NCI-H1436 (cell line): ENCODE measurements around the gene APRT.
"Not testable (repeated sequence)": the region's sequence is repeated elsewhere in the genome, so short reads cannot be mapped to it uniquely, and the experiment has no call there.

Experiments used
- DNase-seq: peaks from one replicate; lab custom pipeline; 2025; lab: John Stamatoyannopoulos, UW

APRT gene

GRCh38 chr16:88841521-88842307 lies 30.0 kb upstream of the APRT start:
- no peak for DNase-seq

- no peak for DNase-seq
These were observed 29.0 kb upstream of the APRT start for GRCh38 chr16:88840600-88841215.

- no peak for DNase-seq
These were observed 28.2 kb upstream of the APRT start for GRCh38 chr16:88839745-88840599.

GRCh38 chr16:88839026-88839529 lies 27.4 kb upstream of the APRT start:
- DNase-seq, result no peak

- DNase-seq, result no peak
These were observed 26.8 kb upstream of the APRT start for GRCh38 chr16:88838566-88838965.

- DNase-seq, result no peak
These were observed 26.1 kb upstream of the APRT start for GRCh38 chr16:88837806-88838205.

- no peak for DNase-seq
These were observed 25.1 kb upstream of the APRT start for GRCh38 chr16:88836791-88837190.

GRCh38 chr16:88835818-88836217 lies 24.1 kb upstream of the APRT start:
- no peak for DNase-seq

GRCh38 chr16:88835383-88835782 lies 23.7 kb upstream of the APRT start:
- DNase-seq, result no peak

GRCh38 chr16:88834670-88835069 lies 22.9 kb upstream of the APRT start:
- DNase-seq, result no peak

GRCh38 chr16:88833086-88833485 lies 21.4 kb upstream of the APRT start:
- no peak for DNase-seq

- no peak for DNase-seq
These were observed 20.1 kb upstream of the APRT start for GRCh38 chr16:88831838-88832237.

GRCh38 chr16:88830783-88831182 lies 19.1 kb upstream of the APRT start:
- DNase-seq, result no peak

- DNase-seq, result no peak
These were observed 18.5 kb upstream of the APRT start for GRCh38 chr16:88830258-88830657.

GRCh38 chr16:88828711-88829110 lies 17.0 kb upstream of the APRT start:
- DNase-seq, result no peak

GRCh38 chr16:88827727-88828126 lies 16.0 kb upstream of the APRT start:
- DNase-seq, result no peak

- DNase-seq, result no peak
These were observed 14.5 kb upstream of the APRT start for GRCh38 chr16:88826070-88826840.

GRCh38 chr16:88825146-88825545 lies 13.4 kb upstream of the APRT start:
- no peak for DNase-seq

GRCh38 chr16:88824256-88825077 lies 12.7 kb upstream of the APRT start:
- no peak for DNase-seq

- DNase-seq, result not testable (repeated sequence)
These were observed 11.9 kb upstream of the APRT start for GRCh38 chr16:88823646-88824045.
